Smooth muscle cell (in vitro differentiated cells): Measurements from ENCODE around the gene HUNK. TPM values are rescaled to one million over a fixed set of nuclear protein-coding genes. Genes with fewer than 3 reads are reported as not detected.

Source experiments
- DNase-seq: peaks from one replicate; lab custom pipeline; 2025; ENCODE audit not compliant: unreplicated experiment; lab: John Stamatoyannopoulos, UW
- H2AFZ ChIP-seq: fragments of 200-600 bp; sonication (generic); 2 replicates; pipeline ENCODE4 v1.6.0; 2016; ENCODE audit warnings: antibody characterized with exemption, low read depth, mild to moderate bottlenecking
- H3F3A ChIP-seq: fragments of 200-600 bp; sonication (generic); 2 replicates; pipeline ENCODE4 v1.6.0; 2017; ENCODE audit warnings: antibody characterized with exemption, low read depth
- H3K27ac ChIP-seq: fragments of 200-600 bp; sonication (generic); 2 replicates; pipeline ENCODE4 v1.5.1; 2016; ENCODE audit warnings: low read depth, mild to moderate bottlenecking
- H3K27me3 ChIP-seq: fragments of 200-600 bp; sonication (generic); 2 replicates; pipeline ENCODE4 v1.6.1; 2016; ENCODE audit warnings: low read depth, mild to moderate bottlenecking
- H3K36me3 ChIP-seq: fragments of 200-600 bp; sonication (generic); 2 replicates; pipeline ENCODE4 v1.5.1; 2016; ENCODE audit warnings: low read depth
- H3K4me1 ChIP-seq: fragments of 200-600 bp; sonication (generic); 2 replicates; pipeline ENCODE4 v1.5.1; 2016; ENCODE audit warnings: low read depth
- H3K4me2 ChIP-seq: fragments of 200-600 bp; sonication (generic); 2 replicates; pipeline ENCODE4 v1.6.0; 2016; ENCODE audit warnings: mild to moderate bottlenecking
- H3K4me3 ChIP-seq: fragments of 200-600 bp; sonication (generic); 2 replicates; pipeline ENCODE4 v1.5.1; 2016; ENCODE audit warnings: mild to moderate bottlenecking
- H3K79me2 ChIP-seq: fragments of 200-600 bp; sonication (generic); 2 replicates; pipeline ENCODE4 v1.6.0; 2016; ENCODE audit warnings: low read depth, mild to moderate bottlenecking
- H3K9ac ChIP-seq: fragments of 200-600 bp; sonication (generic); 2 replicates; pipeline ENCODE4 v1.6.0; 2016; ENCODE audit warnings: low read depth
- H3K9me3 ChIP-seq: fragments of 200-600 bp; sonication (generic); replicated peaks from 2 replicates; pipeline ENCODE4 v1.5.1; 2016; ENCODE audit warnings: low read depth
- H4K20me1 ChIP-seq: fragments of 200-600 bp; sonication (generic); 2 replicates; pipeline ENCODE4 v1.6.0; 2016; ENCODE audit warnings: low read depth
- CTCF ChIP-seq: fragments of 200-600 bp; sonication (generic); IDR thresholded peaks from 2 replicates; pipeline ENCODE4 v1.5.1; 2017; ENCODE audit warnings: borderline replicate concordance, mild to moderate bottlenecking, antibody characterized with exemption; ENCODE audit not compliant: insufficient read depth, poor library complexity, severe bottlenecking
- WGBS: methylation state at CpG from one replicate; pipeline ENCODE4 v1.1.7; 2016; ENCODE audit warnings: low lambda C conversion rate; 5-methylcytosine and 5-hydroxymethylcytosine counted together
- polyA plus RNA-seq: library from polyadenylated mRNA; unstranded; fragments of >200 nt; fragmentation: Nextera tagmentation; extraction: Ambion mirVana; gene quantifications from 2 replicates; pipeline ENCODE4 v1.2.1, GENCODE V29; 2016
- total RNA-seq: library from RNA; depleted of rRNA; stranded (reverse); fragments of >200 nt; gene quantifications from 2 replicates; pipeline ENCODE4 v1.2.3, GENCODE V29; 2014

Gene HUNK
- total and polyA plus RNA-seq, 2 experiments from 2014 or later: 5.5 to 11.6 TPM

GRCh38 chr21:31879911-31880310, 7.1 kb downstream of the HUNK start:
- peaks cover 91% of the 10 kb centered on the region for H3K79me2 ChIP-seq

GRCh38 chr21:31880816-31881215, 8.0 kb downstream of the HUNK start:
- Histone ChIP-seq H3K4me2 (no peak overlapping the region), H3K9me3 (no peaks in the 10 kb centered on the region), H3K36me3 (no peaks in the 10 kb centered on the region), H3K4me3 (no peak overlapping the region), H4K20me1 (peaks cover 39% of the 10 kb centered on the region), H2AFZ (no peak overlapping the region), H3K9ac (no peak overlapping the region), H3F3A (no peaks in the 10 kb centered on the region), H3K27me3 (no peaks in the 10 kb centered on the region), H3K27ac (no peak overlapping the region), H3K4me1 (peaks cover 16% of the 10 kb centered on the region), H3K79me2 (peaks cover 94% of the 10 kb centered on the region)
- WGBS: 91% methylated on average over 8 of the region's 8 CpGs
- TF ChIP-seq CTCF: no peak
- no peak for DNase-seq

More at GRCh38 chr21:31879911-31880310, 7.1 kb downstream of the HUNK start:
- H2AFZ ChIP-seq: no peak overlapping the region
- 78% methylated on average over 7 of the region's 7 CpGs for WGBS
- H3K9ac ChIP-seq: no peak overlapping the region
- H3F3A ChIP-seq: no peaks in the 10 kb centered on the region
- no peak for TF ChIP-seq CTCF
- no peaks in the 10 kb centered on the region for H3K27me3 ChIP-seq
- no peaks in the 10 kb centered on the region for H3K36me3 ChIP-seq
- no peak overlapping the region for H3K4me2 ChIP-seq
- H3K4me3 ChIP-seq: no peak overlapping the region
- no peak overlapping the region for H3K27ac ChIP-seq
- H3K4me1 ChIP-seq: peaks cover 23% of the 10 kb centered on the region
- peaks cover 44% of the 10 kb centered on the region for H4K20me1 ChIP-seq
- H3K9me3 ChIP-seq: no peaks in the 10 kb centered on the region
- DNase-seq: no peak

GRCh38 chr21:31882711-31883110, 9.9 kb downstream of the HUNK start:
- no peak overlapping the region for H3K4me3 ChIP-seq
- DNase-seq: no peak
- H3K4me1 ChIP-seq: peaks cover 9% of the 10 kb centered on the region
- no peak overlapping the region for H3K27ac ChIP-seq
- no peaks in the 10 kb centered on the region for H3K36me3 ChIP-seq
- H3K4me2 ChIP-seq: no peak overlapping the region
- no peaks in the 10 kb centered on the region for H3F3A ChIP-seq
- no peaks in the 10 kb centered on the region for H3K27me3 ChIP-seq
- no peak overlapping the region for H3K9ac ChIP-seq
- H4K20me1 ChIP-seq: peaks cover 38% of the 10 kb centered on the region
- H3K79me2 ChIP-seq: peaks cover 86% of the 10 kb centered on the region
- no peak for TF ChIP-seq CTCF
- no peaks in the 10 kb centered on the region for H3K9me3 ChIP-seq
- H2AFZ ChIP-seq: no peak overlapping the region

DNA sequence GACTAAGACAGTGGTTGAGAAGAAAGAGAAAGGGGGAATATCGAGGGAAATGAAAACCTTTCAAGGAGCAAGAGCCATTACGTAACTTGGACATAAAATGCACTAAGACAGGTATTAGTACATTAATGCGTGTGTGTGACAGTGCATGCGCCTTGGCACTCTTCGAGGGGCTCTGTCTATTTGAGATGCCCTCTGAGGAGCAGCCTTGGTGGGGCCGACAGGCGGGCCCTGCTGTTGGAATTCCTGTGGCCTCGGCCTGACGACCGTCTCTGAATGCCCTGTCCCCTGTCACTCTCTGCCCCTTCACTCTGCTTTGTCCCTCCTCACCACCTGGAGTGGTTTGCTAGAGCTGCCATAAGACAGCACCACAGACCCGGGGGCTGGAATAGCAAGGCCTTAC, 12.3 kb downstream of the HUNK start:
- H2AFZ ChIP-seq: no peak overlapping the region
- H3K36me3 ChIP-seq: no peaks in the 10 kb centered on the region
- no peak for DNase-seq
- H3K4me3 ChIP-seq: no peak overlapping the region
- no peaks in the 10 kb centered on the region for H3K27me3 ChIP-seq
- 92% methylated on average over 11 of the region's 11 CpGs for WGBS
- peaks cover 22% of the 10 kb centered on the region for H4K20me1 ChIP-seq
- H3K9ac ChIP-seq: no peak overlapping the region
- H3K9me3 ChIP-seq: no peaks in the 10 kb centered on the region
- H3K79me2 ChIP-seq: peaks cover 79% of the 10 kb centered on the region
- no peak overlapping the region for H3K4me2 ChIP-seq
- no peak for TF ChIP-seq CTCF
- H3F3A ChIP-seq: peaks cover 8% of the 10 kb centered on the region
- no peak overlapping the region for H3K27ac ChIP-seq
- peaks cover 18% of the 10 kb centered on the region for H3K4me1 ChIP-seq
